BJ (cell line): ENCODE data around the gene RETN. TPM values are rescaled to one million over a fixed set of nuclear protein-coding genes. Genes with fewer than 3 reads are reported as not detected.

Experiments used
- CTCF ChIA-PET: fragments of 350-600 bp; formaldehyde crosslinking; extraction: SDS; loops from one replicate; lab custom pipeline; 2021; ENCODE audit warnings: antibody characterized with exemption, inconsistent platforms; lab: Yijun Ruan, JAX
- POLR2A ChIA-PET: fragments of 300-600 bp; sonication (Branson Sonifier 250); formaldehyde crosslinking; extraction: SDS; loops from one replicate; lab custom pipeline; 2021; ENCODE audit warnings: antibody characterized with exemption; lab: Charles Lee
- DNase-seq: peaks from one replicate; pipeline ENCODE4 v3.0.0-alpha.2; 2011; ENCODE audit warnings: low read depth
- H3K27me3 ChIP-seq: 2 replicates; pipeline ENCODE4 v1.6.0; 2011; ENCODE audit warnings: low read length; ENCODE audit not compliant: control insufficient read depth, insufficient read depth
- H3K36me3 ChIP-seq: 2 replicates; pipeline ENCODE4 v1.5.1; 2011; ENCODE audit warnings: low read length; ENCODE audit not compliant: control insufficient read depth, insufficient read depth
- H3K4me3 ChIP-seq: 2 replicates; pipeline ENCODE4 v1.5.1; 2011; ENCODE audit warnings: low read depth, mild to moderate bottlenecking, control low read depth, low read length
- CTCF ChIP-seq: IDR thresholded peaks from 2 replicates; pipeline ENCODE4 v1.5.1; 2011; ENCODE audit warnings: low read depth, mild to moderate bottlenecking, control low read depth, inconsistent platforms, low read length, moderate library complexity; ENCODE audit not compliant: insufficient read depth
- polyA plus RNA-seq: library from polyadenylated mRNA; depleted of rRNA; stranded (reverse); fragments of >200 nt; gene quantifications from 2 replicates; pipeline ENCODE4 v1.2.3, GENCODE V29; 2011

Gene RETN
- polyA plus RNA-seq, 1 experiment, result not detected

- ChIA-PET CTCF (interaction anchor here (1.2 to 2.8 kb wide), 3 partner anchors 13 to 162 kb away, joined by 3 to 15 read pairs (median 4); partner anchors contain the start of gene TRAPPC5), POLR2A (no interaction called here)
- Histone ChIP-seq H3K27me3 (no peaks in the 10 kb centered on the region), H3K36me3 (peaks cover under 1% of the 10 kb centered on the region), H3K4me3 (peak overlapping the region; percentile 57)
- no peak for TF ChIP-seq CTCF
- DNase-seq, result no peak
These were observed 31.2 kb upstream of the RETN start for GRCh38 chr19:7637374-7638256.

GRCh38 chr19:7638802-7639465, 29.9 kb upstream of the RETN start:
- Histone ChIP-seq H3K4me3 (no peak overlapping the region), H3K27me3 (no peaks in the 10 kb centered on the region), H3K36me3 (peaks cover 2% of the 10 kb centered on the region)
- ChIA-PET POLR2A (no interaction called here), CTCF (interaction anchor here (0.7 to 2.8 kb wide), 2 partner anchors 12 to 42 kb away, joined by 3 to 15 read pairs; partner anchors contain the start of gene TRAPPC5)
- no peak for DNase-seq
- no peak for TF ChIP-seq CTCF

GRCh38 chr19:7639863-7640348, 28.9 kb upstream of the RETN start:
- POLR2A ChIA-PET, result no interaction called here
- peaks cover 2% of the 10 kb centered on the region for H3K36me3 ChIP-seq
- H3K27me3 ChIP-seq, result no peaks in the 10 kb centered on the region
- TF ChIP-seq CTCF, result no peak
- DNase-seq, result no peak
- H3K4me3 ChIP-seq, result no peak overlapping the region
- CTCF ChIA-PET, result no interaction called here

GRCh38 chr19:7640803-7641202, 28.0 kb upstream of the RETN start:
- H3K36me3 ChIP-seq, result peaks cover 2% of the 10 kb centered on the region
- no peak overlapping the region for H3K4me3 ChIP-seq
- no peaks in the 10 kb centered on the region for H3K27me3 ChIP-seq
- no peak for TF ChIP-seq CTCF
- no peak for DNase-seq
- ChIA-PET CTCF (interaction anchor here (0.5 to 2.7 kb wide), 3 partner anchors 11 to 486 kb away, joined by 3 to 11 read pairs (median 4); no protein-coding TSS in a partner anchor), POLR2A (no interaction called here)
